ENCODE data around the gene COMMD2. TPM values are rescaled to one million over a fixed set of nuclear protein-coding genes. Genes with fewer than 3 reads are reported as not detected.

COMMD2 gene
- total RNA-seq, 2 donors from 2014 or later = 31.9 to 33.8 TPM

DNA sequence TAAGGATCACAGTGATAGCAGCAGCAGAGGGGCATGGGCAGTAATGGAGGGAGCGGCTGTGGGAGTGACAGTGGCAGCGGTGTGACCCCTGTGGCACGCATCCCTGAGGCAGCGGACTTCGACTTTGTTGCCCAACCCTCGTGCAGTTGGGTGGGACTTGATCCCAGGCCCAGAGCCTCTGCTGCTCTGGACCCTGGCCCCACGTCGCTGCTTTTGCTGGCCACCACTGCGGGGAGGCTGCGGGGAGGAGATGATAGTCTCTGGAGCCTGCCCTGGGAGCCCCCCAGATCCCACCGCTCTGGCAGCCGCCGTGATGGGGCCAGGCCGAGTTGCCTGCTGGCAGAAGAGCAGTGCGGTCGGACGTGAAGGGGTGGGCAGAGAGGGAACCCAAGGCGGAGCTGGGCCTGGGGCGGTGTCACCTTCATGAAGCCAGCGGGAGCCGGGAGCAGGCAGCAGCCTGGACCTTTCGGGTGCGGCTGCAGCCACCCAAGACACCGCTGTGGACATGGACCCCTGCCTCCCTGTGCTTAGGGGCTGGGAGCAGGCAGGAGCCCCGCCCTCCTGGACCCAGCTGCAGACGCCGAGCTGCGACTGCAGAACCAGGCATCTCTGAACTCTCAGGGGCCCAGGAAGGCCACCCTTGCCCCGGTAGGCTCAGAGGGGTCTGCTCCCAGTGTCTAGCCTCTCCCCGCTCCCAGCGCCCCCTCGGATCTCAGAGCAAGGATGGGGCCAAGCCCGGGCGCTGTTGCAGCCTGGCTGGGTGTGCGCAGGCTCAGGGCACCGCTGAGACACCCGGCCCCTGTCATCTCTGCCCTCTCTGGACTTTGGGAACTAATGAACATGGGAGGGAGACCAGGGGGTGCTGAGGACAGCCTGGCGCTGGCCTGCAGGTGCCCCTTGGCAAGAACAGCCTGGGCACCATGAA lies 38.3 kb downstream of the COMMD2 start:
- intact Hi-C loops (cut with DNase I) = loop anchor here in 1 of 2 donors (10.0 kb wide), 2 partner anchors 49 to 209 kb away; no protein-coding TSS in a partner anchor
- DNase-seq (ENCODE audit: low spot score) = no peak

- DNase-seq (ENCODE audit: low spot score) = no peak
- intact Hi-C loops (cut with DNase I) = no loop called here
Observed at GRCh38 chr3:149706905-149707304, 45.4 kb downstream of the COMMD2 start.

DNA sequence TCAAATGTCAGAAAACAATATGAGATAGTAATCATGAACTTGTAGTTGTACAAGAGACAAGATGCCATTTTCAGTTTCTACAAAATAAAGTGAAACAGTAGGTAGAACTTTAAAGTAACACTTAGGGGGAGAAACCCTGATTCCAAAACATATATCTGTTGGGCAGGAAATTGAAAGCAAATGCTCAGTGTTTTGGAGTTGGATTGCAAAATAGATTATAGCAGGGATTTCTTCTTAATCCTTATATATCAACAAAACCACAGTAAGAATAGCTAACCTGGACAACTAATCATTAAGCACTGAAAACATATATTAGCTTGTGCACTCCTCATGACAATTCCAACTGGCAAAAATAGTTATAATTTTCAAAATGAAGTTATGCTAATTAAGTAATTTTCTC lies 46.9 kb downstream of the COMMD2 start:
- intact Hi-C loops (cut with DNase I) = no loop called here

GRCh38 chr3:149703466-149703865 lies 48.8 kb downstream of the COMMD2 start:
- intact Hi-C loops (cut with DNase I) = no loop called here
- no peak for DNase-seq (ENCODE audit: low spot score)

More for the DNA sequence above, 46.9 kb downstream of the COMMD2 start:
- DNase-seq (ENCODE audit: low spot score) = no peak

GRCh38 chr3:149702691-149703441 lies 49.4 kb downstream of the COMMD2 start:
- no peak for DNase-seq (ENCODE audit: low spot score)
- intact Hi-C loops (cut with DNase I) = no loop called here

DNA sequence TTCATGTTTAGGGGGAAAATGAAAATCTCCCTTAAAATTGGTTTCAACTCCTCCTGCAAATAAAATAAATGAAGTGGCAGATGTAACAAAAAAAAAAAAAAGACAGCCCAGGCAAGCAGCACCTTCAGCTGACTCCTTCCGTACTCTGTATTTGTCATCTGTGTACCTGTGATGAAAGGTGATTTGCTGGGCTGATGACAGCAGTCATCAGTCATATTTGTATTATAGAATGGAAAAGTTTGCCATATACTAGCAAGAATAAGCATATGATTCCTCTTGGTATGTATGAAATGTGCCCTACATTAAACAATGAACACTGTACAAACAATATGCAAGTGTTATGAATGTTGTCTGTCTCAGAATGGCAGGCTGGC lies 50.3 kb downstream of the COMMD2 start:
- intact Hi-C loops (cut with DNase I) = no loop called here
- DNase-seq (ENCODE audit: low spot score) = no peak

DNA sequence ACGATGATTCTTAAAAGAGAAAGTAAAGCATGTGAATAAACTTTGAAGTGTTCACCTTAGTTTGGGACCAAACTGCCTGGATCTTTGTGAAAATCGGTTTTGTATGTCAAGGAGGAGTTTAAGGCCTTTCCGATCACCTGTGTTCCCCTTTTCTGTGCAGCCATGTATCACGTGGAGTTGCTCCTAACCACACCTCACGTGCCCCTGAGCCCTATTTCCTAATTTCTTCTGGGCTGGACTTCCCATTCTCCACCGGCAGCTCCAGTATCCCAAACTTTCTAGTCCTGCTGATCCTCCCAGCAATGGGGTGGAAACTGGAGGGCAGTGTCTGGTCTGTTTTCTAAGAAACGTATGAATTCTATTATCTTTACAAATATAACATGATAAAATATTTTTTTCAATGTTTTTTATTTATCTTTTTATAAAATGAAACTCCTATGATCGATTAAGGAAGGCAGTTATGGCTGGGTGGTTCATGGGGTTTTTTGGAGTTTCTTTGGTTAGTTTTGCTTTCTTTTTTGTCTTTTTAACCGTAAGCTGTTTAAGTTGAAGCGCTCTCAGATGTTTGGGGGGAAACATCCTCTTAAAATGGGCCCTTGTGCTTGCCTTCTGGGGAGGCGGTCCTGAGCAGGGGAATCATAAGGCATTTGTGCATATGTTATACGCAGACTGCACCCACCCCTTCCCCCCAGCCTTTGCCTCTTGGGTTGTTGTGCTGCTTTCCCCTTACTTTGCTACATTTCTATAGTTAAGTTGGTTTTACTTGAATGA lies 50.9 kb downstream of the COMMD2 start:
- DNase-seq (ENCODE audit: low spot score) = no peak
- intact Hi-C loops (cut with DNase I) = no loop called here

Other genes starting within 250 kb of the COMMD2 start
- 100 to 1,000 TPM; 177 to 201 TPM for gene WWTR1, start 94.5 kb downstream of the COMMD2 start, total RNA-seq
- gene ANKUB1, start 40.1 kb upstream of the COMMD2 start, total RNA-seq = not detected
- 10 to 100 TPM; 77.9 to 78.5 TPM for gene RNF13, start 60.7 kb upstream of the COMMD2 start, total RNA-seq
- 10 to 100 TPM; 88.9 to 92.4 TPM for gene PFN2, start 218.4 kb upstream of the COMMD2 start, total RNA-seq

All from posterior vena cava (tissue), 2 donors.